WI38 (cell line): ENCODE results near the gene COX5A.

Experiments used
- H3K4me3 ChIP-seq: 2 replicates; pipeline ENCODE4 v1.5.1; 2011; ENCODE audit warnings: low read depth, mild to moderate bottlenecking, control low read depth, low read length
- TF ChIP-seq, protein P1 (sequence below): IDR thresholded peaks from 2 replicates; pipeline ENCODE4 v1.5.1; 2012; ENCODE audit warnings: low read depth, mild to moderate bottlenecking, control low read depth, low read length

The COX5A gene

DNA sequence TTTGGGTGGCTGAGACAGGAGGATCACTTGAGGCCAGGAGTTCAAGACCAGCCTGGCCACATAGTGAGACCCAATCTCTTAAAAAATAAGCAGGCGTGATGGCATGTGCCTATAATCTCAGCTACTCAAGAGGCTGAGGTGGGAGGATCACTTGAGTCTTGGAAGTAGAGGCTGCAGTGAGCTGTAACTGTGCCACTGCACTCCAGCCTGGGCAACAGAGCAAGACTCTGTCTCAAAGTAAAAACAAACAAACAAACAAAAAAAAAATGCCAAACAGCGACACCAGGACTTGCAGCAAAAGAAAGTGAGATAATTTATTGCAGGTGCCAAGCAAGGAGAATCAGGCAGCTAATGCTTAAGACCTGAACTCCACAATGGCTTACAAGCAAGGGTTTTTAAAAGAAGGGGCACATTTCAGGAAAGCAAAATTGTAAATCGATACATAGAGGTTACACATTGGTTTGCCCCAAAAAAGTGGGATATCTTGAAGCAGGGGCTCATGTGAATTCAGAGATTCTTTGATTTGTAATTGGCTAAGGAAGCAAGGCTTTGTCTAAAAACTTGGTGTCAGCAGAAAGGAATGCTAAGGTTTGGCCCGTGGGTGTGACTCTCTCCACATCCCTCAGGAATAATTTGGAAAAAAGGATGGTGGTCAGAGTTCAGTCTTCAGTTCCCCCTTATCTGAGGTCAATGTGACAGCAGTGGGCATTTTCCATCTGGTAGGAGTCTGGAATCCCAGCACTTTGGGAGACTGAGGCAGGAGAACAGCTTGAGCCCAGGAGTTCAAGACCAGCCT lies 53.2 kb downstream of the COX5A start:
- H3K4me3 ChIP-seq = no peak overlapping the region
- TF ChIP-seq, protein P1, sequence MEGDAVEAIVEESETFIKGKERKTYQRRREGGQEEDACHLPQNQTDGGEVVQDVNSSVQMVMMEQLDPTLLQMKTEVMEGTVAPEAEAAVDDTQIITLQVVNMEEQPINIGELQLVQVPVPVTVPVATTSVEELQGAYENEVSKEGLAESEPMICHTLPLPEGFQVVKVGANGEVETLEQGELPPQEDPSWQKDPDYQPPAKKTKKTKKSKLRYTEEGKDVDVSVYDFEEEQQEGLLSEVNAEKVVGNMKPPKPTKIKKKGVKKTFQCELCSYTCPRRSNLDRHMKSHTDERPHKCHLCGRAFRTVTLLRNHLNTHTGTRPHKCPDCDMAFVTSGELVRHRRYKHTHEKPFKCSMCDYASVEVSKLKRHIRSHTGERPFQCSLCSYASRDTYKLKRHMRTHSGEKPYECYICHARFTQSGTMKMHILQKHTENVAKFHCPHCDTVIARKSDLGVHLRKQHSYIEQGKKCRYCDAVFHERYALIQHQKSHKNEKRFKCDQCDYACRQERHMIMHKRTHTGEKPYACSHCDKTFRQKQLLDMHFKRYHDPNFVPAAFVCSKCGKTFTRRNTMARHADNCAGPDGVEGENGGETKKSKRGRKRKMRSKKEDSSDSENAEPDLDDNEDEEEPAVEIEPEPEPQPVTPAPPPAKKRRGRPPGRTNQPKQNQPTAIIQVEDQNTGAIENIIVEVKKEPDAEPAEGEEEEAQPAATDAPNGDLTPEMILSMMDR = no peak

DNA sequence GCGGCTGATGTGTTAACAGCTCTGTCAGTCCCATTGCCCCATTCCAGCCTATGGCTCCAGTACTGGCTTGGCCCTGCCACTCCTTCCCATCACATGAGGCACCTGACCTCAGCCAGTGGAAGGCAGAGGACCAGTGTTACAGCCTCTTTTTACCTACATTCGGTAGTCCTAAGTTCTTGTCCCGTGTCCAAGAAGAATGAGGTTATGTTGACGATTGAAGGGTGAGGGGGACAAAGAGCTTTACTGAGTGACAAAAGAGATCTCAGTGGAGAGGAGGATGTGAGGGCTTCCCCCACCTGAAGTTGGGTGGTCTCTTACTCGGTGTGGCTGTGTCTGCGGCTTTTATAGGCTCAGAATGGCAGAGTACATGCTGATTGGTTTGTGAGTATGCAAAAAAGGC lies 55.3 kb downstream of the COX5A start:
- TF ChIP-seq, protein P1 = no peak
- H3K4me3 ChIP-seq = no peak overlapping the region

DNA sequence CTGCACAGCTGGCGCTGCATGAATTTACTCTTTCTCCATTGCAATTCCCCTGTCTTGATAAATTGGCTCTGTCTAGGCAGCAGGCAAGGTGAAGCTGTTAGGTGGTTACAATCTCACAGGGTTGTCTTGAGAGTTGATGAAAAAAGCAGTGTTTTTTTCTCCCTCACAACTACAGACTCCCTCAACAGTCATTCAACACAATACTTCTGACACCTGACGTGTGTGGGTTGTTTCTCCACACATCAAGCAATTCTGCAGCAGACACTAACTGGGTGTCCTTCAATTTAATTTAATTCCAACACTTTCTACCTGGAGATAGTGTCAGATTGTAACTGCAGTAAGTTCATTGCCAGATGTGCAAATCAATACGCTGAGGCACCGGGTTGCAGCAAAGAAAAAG lies 59.6 kb downstream of the COX5A start:
- no peak overlapping the region for H3K4me3 ChIP-seq
- TF ChIP-seq, protein P1 = no peak

DNA sequence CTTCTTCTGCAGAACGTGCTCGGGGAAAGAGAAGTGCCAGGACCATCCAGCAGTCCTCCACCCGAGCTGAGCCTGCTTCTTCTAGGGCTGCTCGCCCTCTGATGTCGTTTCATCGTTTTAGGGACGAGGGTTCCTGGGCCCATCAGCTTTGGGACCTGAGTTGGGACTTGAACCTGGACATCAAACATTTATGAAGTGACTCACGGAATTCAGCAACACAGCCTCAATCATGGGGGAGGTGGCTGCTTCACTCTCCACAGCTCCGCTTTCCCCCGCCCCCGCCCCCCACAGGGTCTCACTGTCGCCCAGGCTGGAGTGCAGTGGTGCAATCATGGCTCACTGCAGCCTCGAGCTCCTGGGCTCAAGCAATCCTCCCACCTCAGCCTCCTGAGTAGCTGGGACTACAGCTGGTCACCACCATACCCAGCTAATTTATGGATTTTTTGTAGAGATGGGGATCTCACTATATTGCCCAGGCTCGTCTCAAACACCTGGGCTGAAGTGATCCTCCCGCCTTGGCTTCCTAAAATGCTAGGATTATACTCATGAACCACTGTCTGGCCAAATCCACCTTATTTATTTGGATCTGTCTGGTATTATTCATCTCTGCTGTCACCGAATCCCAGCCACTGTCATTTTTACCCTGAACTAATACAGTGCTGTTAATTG lies 64.0 kb downstream of the COX5A start:
- H3K4me3 ChIP-seq = peak overlapping the region; percentile 90
- TF ChIP-seq, protein P1 = no peak

DNA sequence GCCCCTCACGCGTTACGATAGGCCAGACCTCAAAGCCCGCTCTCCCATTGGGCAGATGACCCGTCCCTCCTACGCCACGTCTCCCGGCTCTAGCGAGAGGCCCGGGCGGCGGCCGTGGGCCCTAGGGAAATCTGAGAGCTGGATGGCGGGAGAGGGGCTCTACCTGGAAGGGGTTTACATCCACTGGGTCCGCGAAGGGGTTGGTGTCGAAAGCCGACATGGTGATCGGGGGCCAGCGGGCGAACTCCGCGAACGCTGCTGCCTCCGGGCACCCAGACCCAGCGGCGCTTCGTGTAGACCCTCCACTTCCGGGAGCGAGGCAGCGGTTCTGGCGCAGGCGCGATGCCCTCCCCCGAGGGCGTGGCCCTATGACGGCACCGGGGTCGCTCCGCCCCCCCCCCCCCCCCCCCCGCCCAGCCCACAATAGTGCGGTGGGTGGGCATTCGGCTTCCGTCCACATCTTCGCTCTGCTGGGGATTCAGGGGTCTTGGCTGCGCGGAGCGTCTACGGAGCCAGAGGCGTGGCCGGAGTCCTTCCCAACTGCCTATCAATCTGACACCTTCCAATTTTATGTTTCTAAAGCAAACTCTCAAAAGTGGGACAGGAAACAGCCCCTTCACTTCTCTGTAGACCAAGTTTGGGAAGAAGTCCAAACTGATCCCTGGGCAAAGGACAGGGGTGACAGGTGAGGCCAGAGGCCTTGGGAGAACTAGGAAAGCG lies 64.7 kb downstream of the COX5A start, which contains the start of gene SCAMP2:
TSS of gene SCAMP2 (minus strand) at position 330 of the 720 bp plus-strand sequence. CDS start at position 220, 110 bp downstream.
- TF ChIP-seq, protein P1 = no peak
- H3K4me3 ChIP-seq = peak within 1 kb of the TSS; percentile 90

DNA sequence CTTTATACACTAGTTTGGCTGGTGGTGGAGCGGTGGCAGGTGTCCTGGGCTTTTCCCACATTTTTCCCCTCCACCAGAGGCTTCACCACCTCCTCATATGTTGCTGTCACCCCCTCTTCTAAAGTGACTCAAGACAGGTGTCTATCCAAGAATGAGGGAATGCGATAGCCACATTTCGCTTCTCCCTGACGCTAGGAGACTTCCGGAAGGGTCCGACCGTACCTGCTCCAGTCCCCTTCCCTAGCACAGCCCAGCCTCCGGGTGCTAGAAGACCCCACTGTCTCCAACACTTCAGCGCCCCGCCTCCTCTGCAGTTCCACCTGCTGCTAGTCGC lies 65.2 kb downstream of the COX5A start:
- TF ChIP-seq, protein P1 = no peak
- peak overlapping the region; percentile 90 for H3K4me3 ChIP-seq
